HEK293 (cell line): ENCODE data around the gene CDK10.

Source experiments
- CTCF ChIA-PET: fragments of 350-600 bp; formaldehyde crosslinking; extraction: SDS; loops from one replicate; lab custom pipeline; 2021; ENCODE audit warnings: antibody characterized with exemption; lab: Yijun Ruan, JAX
- POLR2A ChIA-PET: fragments of 300-600 bp; formaldehyde crosslinking; extraction: SDS; loops from one replicate; lab custom pipeline; 2020; ENCODE audit warnings: antibody characterized with exemption, inconsistent platforms; lab: Yijun Ruan, JAX
- H3K27ac ChIP-seq: fragments of 200-500 bp; sonication (Bioruptor generic); 2 replicates; pipeline ENCODE4 v1.5.1; 2014; ENCODE audit warnings: low read depth, low read length, control low read depth, inconsistent platforms; ENCODE audit errors: extremely low read depth
- H3K36me3 ChIP-seq, 2 experiments: fragments of 200-500 bp in 1 of 2; sonication (Bioruptor generic) in 1 of 2; 1 replicate in 1 of 2; 2 replicates in 1 of 2; pipeline ENCODE4 v1.5.1; 2014 to 2017; ENCODE audit warnings: inconsistent platforms in 2 of 2, low read length in 2 of 2; ENCODE audit not compliant: control insufficient read depth in 2 of 2, insufficient read depth in 1 of 2
- H3K4me1 ChIP-seq: fragments of 200-500 bp; sonication (Bioruptor generic); 2 replicates; pipeline ENCODE4 v1.5.1; 2014; ENCODE audit warnings: mild to moderate bottlenecking, low read length, inconsistent platforms; ENCODE audit not compliant: control insufficient read depth, insufficient read depth
- H3K4me3 ChIP-seq: 2 replicates; pipeline ENCODE4 v1.5.1; 2011; ENCODE audit warnings: low read depth, mild to moderate bottlenecking, control low read depth, low read length, moderate library complexity
- H3K9me3 ChIP-seq: fragments of 200-500 bp; sonication (Bioruptor generic); 2 replicates; pipeline ENCODE4 v1.5.1; 2014; ENCODE audit warnings: low read depth, low read length, inconsistent platforms; ENCODE audit not compliant: control insufficient read depth, insufficient read depth
- BCL11A ChIP-seq: fragments of 450-650 bp; formaldehyde crosslinking; IDR thresholded peaks from 2 replicates; pipeline ENCODE4 v1.5.1; 2016; ENCODE audit warnings: low read depth, missing biosample characterization, missing genetic modification characterization
- GLIS1 ChIP-seq: fragments of 450-650 bp; formaldehyde crosslinking; IDR thresholded peaks from 2 replicates; pipeline ENCODE4 v1.5.1; 2016; ENCODE audit warnings: missing biosample characterization, missing genetic modification characterization
- KLF1 ChIP-seq: fragments of 450-650 bp; formaldehyde crosslinking; IDR thresholded peaks from 2 replicates; pipeline ENCODE4 v1.5.1; 2016; ENCODE audit warnings: missing biosample characterization, missing genetic modification characterization
- KLF9 ChIP-seq: fragments of 450-650 bp; formaldehyde crosslinking; IDR thresholded peaks from 2 replicates; pipeline ENCODE4 v1.5.1; 2016; ENCODE audit warnings: missing biosample characterization, missing genetic modification characterization, low read depth
- MEIS1 ChIP-seq: sonication (generic); formaldehyde crosslinking; IDR thresholded peaks from 2 replicates; pipeline ENCODE4 v1.8.1; 2022; ENCODE audit warnings: missing genetic modification reagents, mild to moderate bottlenecking, borderline replicate concordance
- SCRT1 ChIP-seq: fragments of 450-650 bp; formaldehyde crosslinking; IDR thresholded peaks from 2 replicates; pipeline ENCODE4 v1.5.1; 2016; ENCODE audit warnings: missing biosample characterization, missing genetic modification characterization, borderline replicate concordance
- TRIM28 ChIP-seq: IDR thresholded peaks from 2 replicates; pipeline ENCODE4 v1.6.1; 2011; ENCODE audit warnings: low read length, control low read depth, borderline replicate concordance
- ZBTB8A ChIP-seq: fragments of 450-650 bp; formaldehyde crosslinking; IDR thresholded peaks from 2 replicates; pipeline ENCODE4 v1.5.1; 2016; ENCODE audit warnings: missing biosample characterization, missing genetic modification characterization
- ZNF133 ChIP-seq: fragments of 450-650 bp; formaldehyde crosslinking; IDR thresholded peaks from 2 replicates; pipeline ENCODE4 v1.5.1; 2016; ENCODE audit warnings: missing biosample characterization, missing genetic modification characterization
- ZNF19 ChIP-seq: fragments of 450-650 bp; formaldehyde crosslinking; IDR thresholded peaks from 2 replicates; pipeline ENCODE4; 2016; ENCODE audit warnings: missing biosample characterization, missing genetic modification characterization, low read depth
- ZNF23 ChIP-seq: fragments of 450-650 bp; formaldehyde crosslinking; IDR thresholded peaks from 2 replicates; pipeline ENCODE4 v1.5.1; 2016; ENCODE audit warnings: missing biosample characterization, missing genetic modification characterization, borderline replicate concordance
- ZNF350 ChIP-seq: fragments of 450-650 bp; formaldehyde crosslinking; IDR thresholded peaks from 2 replicates; pipeline ENCODE4 v1.5.0; 2017; ENCODE audit warnings: missing biosample characterization, mild to moderate bottlenecking, missing genetic modification characterization
- ZNF404 ChIP-seq: fragments of 450-650 bp; formaldehyde crosslinking; IDR thresholded peaks from 2 replicates; pipeline ENCODE4 v1.5.1; 2017; ENCODE audit warnings: missing biosample characterization, missing genetic modification characterization
- ZNF501 ChIP-seq: fragments of 450-650 bp; formaldehyde crosslinking; IDR thresholded peaks from 2 replicates; pipeline ENCODE4 v1.5.1; 2016; ENCODE audit warnings: missing biosample characterization, missing genetic modification characterization
- ZNF548 ChIP-seq: fragments of 450-650 bp; formaldehyde crosslinking; IDR thresholded peaks from 2 replicates; pipeline ENCODE4 v1.5.1; 2016; ENCODE audit warnings: missing biosample characterization, missing genetic modification characterization
- ZNF654 ChIP-seq: fragments of 450-650 bp; formaldehyde crosslinking; IDR thresholded peaks from 2 replicates; pipeline ENCODE4 v1.5.1; 2016; ENCODE audit warnings: low read depth, missing biosample characterization, missing genetic modification characterization
- ZNF701 ChIP-seq: fragments of 450-650 bp; formaldehyde crosslinking; IDR thresholded peaks from 2 replicates; pipeline ENCODE4 v1.5.1; 2016; ENCODE audit warnings: missing biosample characterization, missing genetic modification characterization
- ZNF768 ChIP-seq: fragments of 450-650 bp; formaldehyde crosslinking; IDR thresholded peaks from 2 replicates; pipeline ENCODE4 v1.5.1; 2018; ENCODE audit warnings: missing biosample characterization, mild to moderate bottlenecking, missing genetic modification characterization
- ZSCAN30 ChIP-seq: fragments of 450-650 bp; IDR thresholded peaks from 2 replicates; pipeline ENCODE4 v1.5.1; 2018; ENCODE audit warnings: missing biosample characterization, mild to moderate bottlenecking, missing genetic modification characterization, moderate library complexity
- TF ChIP-seq, protein P1 (sequence below): fragments of 450-650 bp; formaldehyde crosslinking; conservative IDR thresholded peaks from 2 replicates; pipeline ENCODE4 v1.5.1; 2016; ENCODE audit warnings: low read depth, missing biosample characterization, missing genetic modification characterization
- TF ChIP-seq, protein P2 (sequence below): fragments of 450-650 bp; formaldehyde crosslinking; IDR thresholded peaks from 2 replicates; pipeline ENCODE4 v1.5.1; 2016; ENCODE audit warnings: missing biosample characterization, missing genetic modification characterization

The CDK10 gene

DNA sequence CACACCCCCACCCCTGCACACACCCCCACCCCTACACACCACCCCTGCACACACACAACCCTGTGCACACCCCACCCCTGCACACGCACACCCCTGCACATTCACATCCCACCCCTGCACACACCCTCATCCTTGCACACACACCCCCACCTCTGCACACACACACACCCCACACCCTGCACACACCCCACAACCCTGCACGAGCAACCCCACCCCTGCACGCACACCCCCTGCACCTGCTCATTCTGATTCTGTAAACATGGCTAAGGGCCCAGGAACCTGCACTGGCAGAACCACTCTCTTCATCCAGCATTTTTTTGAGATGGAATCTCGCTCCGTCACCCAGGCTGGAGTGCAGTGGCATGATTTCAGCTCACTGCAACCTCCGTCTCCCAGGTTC lies 47.1 kb upstream of the CDK10 start:
- ChIA-PET POLR2A (no interaction called here), CTCF (interaction anchor here (1.0 to 1.5 kb wide), 2 partner anchors 22 to 74 kb away, joined by 3 read pairs; no protein-coding TSS in a partner anchor)
- TF ChIP-seq BCL11A (tag by site-specific recombination) = no peak
- TF ChIP-seq KLF1 (tag by site-specific recombination) = peak; percentile 82; the same call in 1 of the 2 replicates
- Histone ChIP-seq H3K36me3 (no peaks in the 10 kb centered on the region; a peak in 1 of 3 replicates), H3K4me3 (no peak overlapping the region), H3K27ac (no peak overlapping the region), H3K9me3 (no peaks in the 10 kb centered on the region), H3K4me1 (no peaks in the 10 kb centered on the region)

DNA sequence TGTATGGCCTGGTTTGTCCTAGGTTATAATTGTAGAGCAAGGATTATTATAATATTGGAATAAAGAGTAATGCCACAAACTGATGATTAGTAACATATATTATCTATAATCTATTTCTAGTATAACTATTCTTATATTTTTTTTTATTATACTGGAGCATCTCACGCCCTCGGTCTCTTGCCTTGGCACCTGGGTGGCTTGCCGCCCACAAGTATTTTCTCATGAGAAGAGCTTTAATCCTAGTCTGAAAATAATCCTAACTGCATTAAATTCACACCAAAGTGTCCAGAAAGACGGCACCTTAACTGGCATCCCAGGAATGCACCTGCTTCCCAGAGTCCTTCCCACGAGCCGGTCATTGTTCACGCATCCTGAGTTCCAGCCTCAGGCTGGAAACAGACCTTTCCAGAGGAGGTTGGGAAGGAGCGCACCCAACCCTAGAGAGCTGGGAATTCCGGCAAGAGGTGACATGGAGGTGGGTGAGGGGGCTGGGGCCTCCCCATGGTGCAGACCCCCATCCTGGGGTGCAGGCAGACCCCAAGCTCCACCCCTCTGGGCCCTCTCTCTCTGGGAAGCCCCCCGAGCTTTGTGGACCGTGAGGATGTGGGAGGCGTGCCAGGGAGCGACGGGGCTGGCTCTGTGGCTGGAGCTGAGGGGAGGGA lies 44.9 kb upstream of the CDK10 start:
- Histone ChIP-seq H3K4me3 (no peak overlapping the region), H3K27ac (no peak overlapping the region), H3K9me3 (no peaks in the 10 kb centered on the region)
- CTCF ChIA-PET = interaction anchor here (0.6 to 2.1 kb wide), 21 partner anchors 9 to 384 kb away, joined by 3 to 20 read pairs (median 4); no protein-coding TSS in a partner anchor
- TF ChIP-seq, protein P1, sequence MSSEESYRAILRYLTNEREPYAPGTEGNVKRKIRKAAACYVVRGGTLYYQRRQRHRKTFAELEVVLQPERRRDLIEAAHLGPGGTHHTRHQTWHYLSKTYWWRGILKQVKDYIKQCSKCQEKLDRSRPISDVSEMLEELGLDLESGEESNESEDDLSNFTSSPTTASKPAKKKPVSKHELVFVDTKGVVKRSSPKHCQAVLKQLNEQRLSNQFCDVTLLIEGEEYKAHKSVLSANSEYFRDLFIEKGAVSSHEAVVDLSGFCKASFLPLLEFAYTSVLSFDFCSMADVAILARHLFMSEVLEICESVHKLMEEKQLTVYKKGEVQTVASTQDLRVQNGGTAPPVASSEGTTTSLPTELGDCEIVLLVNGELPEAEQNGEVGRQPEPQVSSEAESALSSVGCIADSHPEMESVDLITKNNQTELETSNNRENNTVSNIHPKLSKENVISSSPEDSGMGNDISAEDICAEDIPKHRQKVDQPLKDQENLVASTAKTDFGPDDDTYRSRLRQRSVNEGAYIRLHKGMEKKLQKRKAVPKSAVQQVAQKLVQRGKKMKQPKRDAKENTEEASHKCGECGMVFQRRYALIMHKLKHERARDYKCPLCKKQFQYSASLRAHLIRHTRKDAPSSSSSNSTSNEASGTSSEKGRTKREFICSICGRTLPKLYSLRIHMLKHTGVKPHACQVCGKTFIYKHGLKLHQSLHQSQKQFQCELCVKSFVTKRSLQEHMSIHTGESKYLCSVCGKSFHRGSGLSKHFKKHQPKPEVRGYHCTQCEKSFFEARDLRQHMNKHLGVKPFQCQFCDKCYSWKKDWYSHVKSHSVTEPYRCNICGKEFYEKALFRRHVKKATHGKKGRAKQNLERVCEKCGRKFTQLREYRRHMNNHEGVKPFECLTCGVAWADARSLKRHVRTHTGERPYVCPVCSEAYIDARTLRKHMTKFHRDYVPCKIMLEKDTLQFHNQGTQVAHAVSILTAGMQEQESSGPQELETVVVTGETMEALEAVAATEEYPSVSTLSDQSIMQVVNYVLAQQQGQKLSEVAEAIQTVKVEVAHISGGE = 0 out of 2 replicates have a peak, but pooled peaks have one; percentile 3
- no peak for TF ChIP-seq ZNF768
- TF ChIP-seq, all 188 proteins: peak for 1
- POLR2A ChIA-PET = interaction anchor here (1.1 to 1.6 kb wide), 2 partner anchors 76 to 77 kb away, joined by 3 to 8 read pairs; no protein-coding TSS in a partner anchor
- peaks cover 0 to 18% of the 10 kb centered on the region in 2 experiments; a peak in 2 of 3 replicates for H3K36me3 ChIP-seq
- no peaks in the 10 kb centered on the region for H3K4me1 ChIP-seq

DNA sequence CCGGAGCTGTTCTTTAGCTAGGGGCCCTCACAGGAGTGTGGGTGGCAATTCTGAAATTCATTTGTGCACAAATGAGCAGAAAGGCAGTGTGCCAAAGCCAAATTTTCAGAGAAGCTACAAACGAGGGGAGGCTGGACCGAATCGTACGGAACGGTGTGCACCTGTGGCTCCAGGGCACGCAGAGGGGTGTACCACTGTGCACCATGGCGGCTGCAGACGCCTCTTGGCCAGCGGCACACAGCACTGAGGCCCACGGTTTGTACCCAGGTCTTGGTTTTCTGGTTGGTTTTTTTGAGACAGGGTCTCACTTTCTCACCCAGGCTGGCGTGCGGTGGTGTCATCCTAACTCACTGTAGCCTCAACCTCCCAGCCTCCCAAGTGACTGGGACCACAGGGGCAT lies 43.9 kb upstream of the CDK10 start:
- Histone ChIP-seq H3K4me1 (no peaks in the 10 kb centered on the region), H3K9me3 (no peaks in the 10 kb centered on the region), H3K36me3 (peaks cover 0 to 27% of the 10 kb centered on the region in 2 experiments; a peak in 2 of 3 replicates), H3K4me3 (no peak overlapping the region), H3K27ac (no peak overlapping the region)
- TF ChIP-seq SCRT1 (tag by site-specific recombination) (no peak), ZNF548 (tag by site-specific recombination) (no peak), ZNF654 (tag by site-specific recombination) (no peak), TRIM28 (no peak), ZNF404 (tag by site-specific recombination) (no peak), ZSCAN30 (tag by site-specific recombination) (no peak), ZNF133 (tag by site-specific recombination) (no peak), ZBTB8A (no peak), MEIS1 (CRISPR knock-in tag) (no peak), GLIS1 (tag by site-specific recombination) (no peak), ZNF350 (tag by site-specific recombination) (no peak), ZNF501 (no peak), ZNF19 (tag by site-specific recombination) (no peak), ZNF23 (no peak), ZNF701 (tag by site-specific recombination) (no peak), KLF9 (tag by site-specific recombination) (no peak)
- TF ChIP-seq, protein P2, sequence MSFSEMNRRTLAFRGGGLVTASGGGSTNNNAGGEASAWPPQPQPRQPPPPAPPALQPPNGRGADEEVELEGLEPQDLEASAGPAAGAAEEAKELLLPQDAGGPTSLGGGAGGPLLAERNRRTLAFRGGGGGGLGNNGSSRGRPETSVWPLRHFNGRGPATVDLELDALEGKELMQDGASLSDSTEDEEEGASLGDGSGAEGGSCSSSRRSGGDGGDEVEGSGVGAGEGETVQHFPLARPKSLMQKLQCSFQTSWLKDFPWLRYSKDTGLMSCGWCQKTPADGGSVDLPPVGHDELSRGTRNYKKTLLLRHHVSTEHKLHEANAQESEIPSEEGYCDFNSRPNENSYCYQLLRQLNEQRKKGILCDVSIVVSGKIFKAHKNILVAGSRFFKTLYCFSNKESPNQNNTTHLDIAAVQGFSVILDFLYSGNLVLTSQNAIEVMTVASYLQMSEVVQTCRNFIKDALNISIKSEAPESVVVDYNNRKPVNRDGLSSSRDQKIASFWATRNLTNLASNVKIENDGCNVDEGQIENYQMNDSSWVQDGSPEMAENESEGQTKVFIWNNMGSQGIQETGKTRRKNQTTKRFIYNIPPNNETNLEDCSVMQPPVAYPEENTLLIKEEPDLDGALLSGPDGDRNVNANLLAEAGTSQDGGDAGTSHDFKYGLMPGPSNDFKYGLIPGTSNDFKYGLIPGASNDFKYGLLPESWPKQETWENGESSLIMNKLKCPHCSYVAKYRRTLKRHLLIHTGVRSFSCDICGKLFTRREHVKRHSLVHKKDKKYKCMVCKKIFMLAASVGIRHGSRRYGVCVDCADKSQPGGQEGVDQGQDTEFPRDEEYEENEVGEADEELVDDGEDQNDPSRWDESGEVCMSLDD (tag by site-specific recombination) = no peak
- ChIA-PET CTCF (interaction anchor here (0.6 to 2.1 kb wide), 5 partner anchors 13 to 76 kb away, joined by 3 to 20 read pairs (median 5); no protein-coding TSS in a partner anchor), POLR2A (interaction anchor here (0.6 to 1.6 kb wide), 3 partner anchors 77 to 140 kb away, joined by 3 to 8 read pairs (median 3); no protein-coding TSS in a partner anchor)
